ENCODE measurements around the gene MMP14. TPM values are rescaled to one million over a fixed set of nuclear protein-coding genes. Genes with fewer than 3 reads are reported as not detected.

MMP14 gene
- total RNA-seq, 1 experiment from 2014 or later = 57.2 TPM

DNA sequence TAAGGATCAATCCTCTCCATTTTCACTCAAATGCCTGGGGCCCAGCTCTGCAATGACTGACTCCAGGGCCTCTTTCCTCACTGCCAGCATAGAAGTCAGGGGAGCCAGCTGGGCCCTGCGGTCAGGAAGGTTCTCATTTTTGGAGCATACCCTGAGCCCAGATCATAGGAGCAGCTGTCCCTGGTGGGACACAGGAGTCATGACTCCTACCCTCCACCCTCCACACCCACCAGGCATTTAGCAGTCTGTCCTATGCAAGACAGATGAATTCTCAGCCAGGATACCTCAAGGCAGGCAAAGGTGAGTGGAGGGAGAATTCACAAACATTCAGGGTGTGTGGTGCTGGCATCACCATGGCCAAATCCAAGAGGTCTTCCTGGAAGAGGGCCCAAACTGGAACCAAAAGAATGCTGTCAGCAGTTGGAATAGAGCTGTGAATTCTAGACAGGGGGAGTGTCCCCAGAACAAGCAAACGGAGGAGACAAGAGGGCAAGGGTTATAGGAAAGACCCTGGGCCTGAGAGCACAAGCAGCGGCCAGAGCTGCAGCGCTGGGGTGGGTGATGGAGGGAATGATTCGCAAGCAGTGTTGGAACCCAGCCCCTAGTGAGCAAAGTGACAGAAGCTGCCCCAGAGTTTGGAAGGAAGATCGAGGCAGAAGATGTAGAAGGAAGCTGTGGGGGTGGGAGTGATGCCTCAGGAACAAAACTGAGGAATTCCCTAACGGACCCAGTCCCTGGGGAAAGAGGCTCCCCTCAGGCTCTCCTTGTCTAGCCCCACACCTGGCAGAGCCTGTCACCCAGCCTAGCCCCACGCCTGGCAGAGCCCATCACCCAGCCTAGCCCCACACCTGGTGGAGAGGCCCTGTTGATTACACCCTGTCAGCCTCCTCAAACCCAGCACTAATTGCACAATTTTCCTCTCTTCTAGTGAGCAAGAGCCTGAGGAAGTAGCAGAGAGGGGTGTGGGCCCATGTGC lies 42.2 kb downstream of the MMP14 start:
- no peak for DNase-seq
- CTCF ChIA-PET = interaction anchor here (0.7 to 1.4 kb wide), 3 partner anchors 22 to 51 kb away, joined by 3 to 4 read pairs (median 3); partner anchors contain the start of gene PRMT5
- TF ChIP-seq, protein P1, sequence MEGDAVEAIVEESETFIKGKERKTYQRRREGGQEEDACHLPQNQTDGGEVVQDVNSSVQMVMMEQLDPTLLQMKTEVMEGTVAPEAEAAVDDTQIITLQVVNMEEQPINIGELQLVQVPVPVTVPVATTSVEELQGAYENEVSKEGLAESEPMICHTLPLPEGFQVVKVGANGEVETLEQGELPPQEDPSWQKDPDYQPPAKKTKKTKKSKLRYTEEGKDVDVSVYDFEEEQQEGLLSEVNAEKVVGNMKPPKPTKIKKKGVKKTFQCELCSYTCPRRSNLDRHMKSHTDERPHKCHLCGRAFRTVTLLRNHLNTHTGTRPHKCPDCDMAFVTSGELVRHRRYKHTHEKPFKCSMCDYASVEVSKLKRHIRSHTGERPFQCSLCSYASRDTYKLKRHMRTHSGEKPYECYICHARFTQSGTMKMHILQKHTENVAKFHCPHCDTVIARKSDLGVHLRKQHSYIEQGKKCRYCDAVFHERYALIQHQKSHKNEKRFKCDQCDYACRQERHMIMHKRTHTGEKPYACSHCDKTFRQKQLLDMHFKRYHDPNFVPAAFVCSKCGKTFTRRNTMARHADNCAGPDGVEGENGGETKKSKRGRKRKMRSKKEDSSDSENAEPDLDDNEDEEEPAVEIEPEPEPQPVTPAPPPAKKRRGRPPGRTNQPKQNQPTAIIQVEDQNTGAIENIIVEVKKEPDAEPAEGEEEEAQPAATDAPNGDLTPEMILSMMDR (IDR thresholded peaks at IDR 0.05; ENCODE audit: insufficient read depth in 1 of 2, low read depth in 1 of 2, low read length in 1 of 2, severe bottlenecking in 1 of 2, unreplicated experiment in 1 of 2) = no peak
- Mint-ChIP-seq H3K4me3 (ENCODE audit: unreplicated experiment) (no peak overlapping the region), H3K27me3 (ENCODE audit: insufficient read depth, unreplicated experiment) (no peaks in the 10 kb centered on the region), H3K4me1 (ENCODE audit: low read depth, unreplicated experiment) (peaks cover 21% of the 10 kb centered on the region), H3K36me3 (ENCODE audit: insufficient read depth, unreplicated experiment) (peaks cover 7% of the 10 kb centered on the region), H3K27ac (ENCODE audit: unreplicated experiment) (peak overlapping the region; percentile 53), H3K9me3 (ENCODE audit: unreplicated experiment) (no peaks in the 10 kb centered on the region)
- POLR2A ChIA-PET = no interaction called here
- peaks cover 7% of the 10 kb centered on the region for H3K36me3 ChIP-seq (ENCODE audit: control insufficient read depth, insufficient read depth, low read length)
- H3K27me3 ChIP-seq (replicated peaks; ENCODE audit: control insufficient read depth, insufficient read depth, low read length) = no peaks in the 10 kb centered on the region
- H3K4me3 ChIP-seq (ENCODE audit: low read depth, low read length) = no peak overlapping the region
- H3K9me3 ChIP-seq = no peaks in the 10 kb centered on the region
- H3K4me1 ChIP-seq = peaks cover 16% of the 10 kb centered on the region
- intact Hi-C loops (cut with micrococcal nuclease; ENCODE audit: unreplicated experiment) = no loop called here
- no TSS peak for BruUV-seq (replicated peaks)

DNA sequence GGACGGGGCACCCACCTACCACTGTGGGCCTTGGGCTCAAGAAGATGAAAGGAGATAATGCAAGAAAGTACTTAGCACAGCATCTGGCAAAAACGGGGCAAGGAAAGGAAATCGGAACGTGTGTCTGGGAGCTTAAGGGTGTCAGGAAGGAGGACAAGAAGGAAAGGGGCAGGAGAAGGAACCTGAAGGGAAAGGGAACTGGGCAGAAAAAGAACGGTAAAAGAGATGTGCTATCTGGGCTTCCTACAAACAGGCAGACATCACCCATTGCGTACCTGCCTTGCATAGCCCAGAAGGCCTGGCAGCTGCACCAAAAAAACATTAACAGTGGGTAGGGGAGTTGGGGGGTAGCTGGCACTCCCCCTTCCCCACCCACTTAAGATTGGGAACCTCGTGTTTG lies 45.7 kb downstream of the MMP14 start:
- TF ChIP-seq, protein P1 (IDR thresholded peaks at IDR 0.05; ENCODE audit: insufficient read depth in 1 of 2, low read depth in 1 of 2, low read length in 1 of 2, severe bottlenecking in 1 of 2, unreplicated experiment in 1 of 2) = no peak
- no peak for DNase-seq
- ChIA-PET CTCF (interaction anchor here (0.9 to 1.4 kb wide), 2 partner anchors 9 to 10 kb away, joined by 6 to 7 read pairs; no protein-coding TSS in a partner anchor), POLR2A (no interaction called here)
- Mint-ChIP-seq H3K27me3 (ENCODE audit: insufficient read depth, unreplicated experiment) (no peaks in the 10 kb centered on the region), H3K27ac (ENCODE audit: unreplicated experiment) (no peak overlapping the region), H3K4me1 (ENCODE audit: low read depth, unreplicated experiment) (peaks cover 21% of the 10 kb centered on the region), H3K4me3 (ENCODE audit: unreplicated experiment) (no peak overlapping the region), H3K36me3 (ENCODE audit: insufficient read depth, unreplicated experiment) (peaks cover 7% of the 10 kb centered on the region), H3K9me3 (ENCODE audit: unreplicated experiment) (no peaks in the 10 kb centered on the region)
- Histone ChIP-seq H3K36me3 (ENCODE audit: control insufficient read depth, insufficient read depth, low read length) (no peaks in the 10 kb centered on the region; the same call in 1 of the 2 replicates), H3K9me3 (no peaks in the 10 kb centered on the region), H3K4me1 (peaks cover 16% of the 10 kb centered on the region), H3K4me3 (ENCODE audit: low read depth, low read length) (no peak overlapping the region), H3K27me3 (replicated peaks; ENCODE audit: control insufficient read depth, insufficient read depth, low read length) (no peaks in the 10 kb centered on the region)
- intact Hi-C loops (cut with micrococcal nuclease; ENCODE audit: unreplicated experiment) = no loop called here
- no TSS peak for BruUV-seq (replicated peaks)

DNA sequence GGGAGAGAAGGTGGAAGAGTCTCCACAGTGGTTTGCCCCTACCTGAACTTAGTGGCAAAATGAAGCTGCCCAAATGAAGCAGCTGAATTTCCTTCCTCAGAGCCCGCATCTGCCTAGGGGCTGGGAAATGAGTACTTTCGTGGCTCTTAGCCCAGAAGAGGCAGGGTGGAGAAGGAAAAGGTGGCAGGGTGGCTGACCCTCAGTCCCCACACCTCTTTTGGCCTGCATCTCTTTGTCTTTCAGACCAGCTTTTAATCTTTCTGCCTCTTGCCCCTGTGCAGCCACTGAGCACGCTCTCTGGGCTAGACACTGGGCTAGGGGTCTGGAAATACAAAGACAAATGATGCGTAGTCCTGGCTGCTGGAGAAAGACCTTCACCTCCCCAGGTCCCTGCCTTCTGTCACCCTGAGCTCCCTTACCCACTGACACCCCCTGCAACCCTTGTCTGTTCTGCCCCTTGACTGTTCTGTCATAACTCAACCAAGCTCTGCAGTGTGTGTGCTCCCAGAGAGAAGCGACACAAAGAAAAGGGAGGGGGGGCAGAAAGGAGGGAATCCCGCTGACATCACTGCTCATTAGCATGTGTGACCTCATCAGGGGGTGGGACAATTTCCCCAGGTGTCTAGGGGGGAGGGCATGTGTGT lies 46.3 kb downstream of the MMP14 start:
- H3K27ac Mint-ChIP-seq (ENCODE audit: unreplicated experiment) = peak overlapping the region; percentile 40
- TF ChIP-seq, protein P1 (IDR thresholded peaks at IDR 0.05; ENCODE audit: insufficient read depth in 1 of 2, low read depth in 1 of 2, low read length in 1 of 2, severe bottlenecking in 1 of 2, unreplicated experiment in 1 of 2) = no peak
- peaks cover 21% of the 10 kb centered on the region for H3K4me1 Mint-ChIP-seq (ENCODE audit: low read depth, unreplicated experiment)
- H3K27me3 Mint-ChIP-seq (ENCODE audit: insufficient read depth, unreplicated experiment) = no peaks in the 10 kb centered on the region
- BruUV-seq (replicated peaks) = no TSS peak
- no peaks in the 10 kb centered on the region for H3K27me3 ChIP-seq (replicated peaks; ENCODE audit: control insufficient read depth, insufficient read depth, low read length)
- ChIA-PET CTCF (interaction anchor here (0.6 to 1.8 kb wide), 6 partner anchors 10 to 449 kb away, joined by 3 to 7 read pairs (median 5); no protein-coding TSS in a partner anchor), POLR2A (interaction anchor here (1.0 kb wide), 1 partner anchor 61 kb away, joined by 5 read pairs; no protein-coding TSS in a partner anchor)
- no peak overlapping the region for H3K4me3 Mint-ChIP-seq (ENCODE audit: unreplicated experiment)
- H3K9me3 Mint-ChIP-seq (ENCODE audit: unreplicated experiment) = no peaks in the 10 kb centered on the region
- H3K4me1 ChIP-seq = peaks cover 16% of the 10 kb centered on the region
- H3K36me3 ChIP-seq (ENCODE audit: control insufficient read depth, insufficient read depth, low read length) = no peaks in the 10 kb centered on the region; the same call in 1 of the 2 replicates
- no peak overlapping the region for H3K4me3 ChIP-seq (ENCODE audit: low read depth, low read length)
- H3K9me3 ChIP-seq = no peaks in the 10 kb centered on the region
- peaks cover 11% of the 10 kb centered on the region for H3K36me3 Mint-ChIP-seq (ENCODE audit: insufficient read depth, unreplicated experiment)
- peak; percentile 48 to 54 for DNase-seq
- intact Hi-C loops (cut with micrococcal nuclease; ENCODE audit: unreplicated experiment) = no loop called here

Measured in Caco-2 (cell line).